Upper lobe of left lung (tissue), 6 donors: ENCODE results near the gene SYTL1. TPM values are rescaled to one million over a fixed set of nuclear protein-coding genes. Genes with fewer than 3 reads are reported as not detected.

Experiments
- ATAC-seq, 2 donors: fragments of 200-7000 bp; cut with Tn5 transposase; one replicate each; pipeline ENCODE4 v1.9.1; 2022; ENCODE audit warnings: mild to moderate bottlenecking in 2 of 2, moderate library complexity in 2 of 2; ENCODE audit not compliant: low FRiP score in 2 of 2
- DNase-seq, 2 donors: peaks; one replicate each; pipeline ENCODE4 v3.0.0-alpha.2; 2019 to 2020
- H3K27ac ChIP-seq, 4 donors: fragments of 200-600 bp; sonication (generic); one replicate each; pipeline ENCODE4 v1.5.1; 2016 to 2019
- H3K27me3 ChIP-seq, 4 donors: fragments of 200-600 bp; sonication (generic); one replicate each; pipeline ENCODE4 v1.5.1; 2017 to 2019
- H3K36me3 ChIP-seq, 4 donors: fragments of 200-600 bp; sonication (generic); one replicate each; pipeline ENCODE4 v1.5.1; 2016 to 2019
- H3K4me1 ChIP-seq, 4 donors: fragments of 200-600 bp; sonication (generic); one replicate each; pipeline ENCODE4 v1.5.1; 2018 to 2019
- H3K4me3 ChIP-seq, 4 donors: fragments of 200-600 bp; sonication (generic); one replicate each; pipeline ENCODE4 v1.5.1; 2017 to 2019; ENCODE audit warnings: mild to moderate bottlenecking in 2 of 4, moderate library complexity in 1 of 4
- H3K9me3 ChIP-seq, 4 donors: fragments of 200-600 bp; sonication (generic); one replicate each; pipeline ENCODE4 v1.5.1; 2018 to 2019
- EP300 ChIP-seq, 4 donors: sonication (generic); formaldehyde crosslinking; IDR thresholded peaks; one replicate each; pipeline ENCODE4 v1.5.1; 2017; ENCODE audit warnings: antibody characterized with exemption in 4 of 4, control low read depth in 2 of 4
- POLR2A ChIP-seq, 4 donors: fragments of 450-650 bp; IDR thresholded peaks; one replicate each; pipeline ENCODE4 v1.5.1; 2016 to 2017; ENCODE audit warnings: antibody characterized with exemption in 4 of 4, mild to moderate bottlenecking in 2 of 4
- POLR2AphosphoS5 ChIP-seq, 2 donors: sonication (generic); formaldehyde crosslinking; IDR thresholded peaks; one replicate each; pipeline ENCODE4 v1.5.1; 2017; ENCODE audit warnings: antibody characterized with exemption in 2 of 2
- WGBS, 2 donors: methylation state at CpG; one replicate each; pipeline ENCODE4 v1.1.5; 2017 to 2018; 5-methylcytosine and 5-hydroxymethylcytosine counted together
- total RNA-seq, 6 donors: library from RNA; depleted of rRNA in 4 of 6; stranded (reverse); fragments of >200 nt in 4 of 6; gene quantifications; one replicate each; pipeline versions ENCODE4 v1.1.0 to v1.2.1, GENCODE V29; 2016 to 2021
- TF ChIP-seq, protein P1 (sequence below), 6 experiments: fragments of 450-650 bp in 4 of 6; fragments of 200-600 bp in 2 of 6; sonication (generic) in 2 of 6; IDR thresholded peaks; one replicate each; pipeline ENCODE4 v1.5.1; 2016 to 2019; ENCODE audit warnings: antibody characterized with exemption in 6 of 6
- donor health status: DM: no; HTN: no; CAD: no; lungs with moderate emphysema.
- donor health status: DM: no; HTN: yes; CAD: no; lungs with severe emphysema.

The SYTL1 gene
- total RNA-seq, 6 donors from 2014 or later, result 28.7 to 74.4 (median 44.1) TPM

DNA sequence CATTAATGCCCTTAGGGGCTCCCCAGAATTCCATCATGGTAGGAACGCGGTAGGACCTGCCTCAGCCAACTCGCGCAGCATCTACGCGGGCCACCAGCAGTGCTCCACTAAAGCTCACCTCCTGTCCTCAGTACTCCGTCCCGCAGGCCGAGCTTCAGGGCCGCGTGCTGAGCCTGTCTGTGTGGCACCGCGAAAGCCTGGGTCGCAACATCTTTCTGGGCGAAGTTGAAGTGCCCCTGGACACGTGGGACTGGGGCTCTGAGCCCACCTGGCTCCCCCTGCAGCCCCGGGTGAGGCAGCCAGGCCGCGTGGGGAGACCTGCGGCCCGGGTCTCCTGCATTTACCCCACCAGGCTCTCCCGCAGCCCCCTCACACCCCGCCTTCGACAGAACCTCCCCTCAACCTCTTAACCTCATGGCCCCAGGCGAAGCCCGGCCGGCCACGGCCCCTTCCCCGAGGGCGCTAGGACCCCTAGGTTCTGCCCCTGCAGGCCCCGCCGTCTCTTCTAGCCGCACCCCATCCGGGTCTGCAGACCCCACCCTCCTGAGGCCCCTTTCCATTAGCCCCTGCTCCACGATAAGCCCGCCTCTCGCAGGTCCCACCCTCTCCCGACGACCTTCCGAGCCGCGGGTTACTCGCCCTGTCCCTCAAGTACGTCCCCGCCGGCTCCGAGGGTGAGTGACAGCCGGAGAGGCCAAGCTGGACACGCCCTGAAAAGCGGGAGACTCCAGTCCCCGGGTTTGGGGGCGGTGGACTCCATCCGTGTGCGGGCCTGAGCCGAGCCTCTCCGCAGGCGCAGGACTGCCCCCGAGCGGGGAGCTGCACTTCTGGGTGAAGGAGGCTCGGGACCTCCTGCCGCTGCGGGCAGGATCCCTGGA, 9.1 kb downstream of the SYTL1 start:
- Histone ChIP-seq H3K4me3 (peak overlapping the region in 1 of 4 donors; percentile 2), H3K4me1 (peaks cover 19 to 33% (median 30%) of the 10 kb centered on the region in 4 donors), H3K27me3 (no peaks in the 10 kb centered on the region), H3K27ac (peak overlapping the region in 1 of 4 donors; percentile 21), H3K36me3 (peaks cover 9 to 45% (median 31%) of the 10 kb centered on the region in 4 donors), H3K9me3 (no peaks in the 10 kb centered on the region)
- ATAC-seq (peak in 1 of 2 donors; percentile 20), DNase-seq (peak; percentile 63 to 85)
- 64 to 69% methylated on average over 45 to 58 of the region's 62 CpGs for WGBS, 2 donors
- no peak for TF ChIP-seq POLR2AphosphoS5 (IDR thresholded peaks at IDR 0.05)
- no peak for TF ChIP-seq POLR2A (IDR thresholded peaks at IDR 0.05)
- TF ChIP-seq EP300 (IDR thresholded peaks at IDR 0.05), result no peak
- TF ChIP-seq, protein P1, sequence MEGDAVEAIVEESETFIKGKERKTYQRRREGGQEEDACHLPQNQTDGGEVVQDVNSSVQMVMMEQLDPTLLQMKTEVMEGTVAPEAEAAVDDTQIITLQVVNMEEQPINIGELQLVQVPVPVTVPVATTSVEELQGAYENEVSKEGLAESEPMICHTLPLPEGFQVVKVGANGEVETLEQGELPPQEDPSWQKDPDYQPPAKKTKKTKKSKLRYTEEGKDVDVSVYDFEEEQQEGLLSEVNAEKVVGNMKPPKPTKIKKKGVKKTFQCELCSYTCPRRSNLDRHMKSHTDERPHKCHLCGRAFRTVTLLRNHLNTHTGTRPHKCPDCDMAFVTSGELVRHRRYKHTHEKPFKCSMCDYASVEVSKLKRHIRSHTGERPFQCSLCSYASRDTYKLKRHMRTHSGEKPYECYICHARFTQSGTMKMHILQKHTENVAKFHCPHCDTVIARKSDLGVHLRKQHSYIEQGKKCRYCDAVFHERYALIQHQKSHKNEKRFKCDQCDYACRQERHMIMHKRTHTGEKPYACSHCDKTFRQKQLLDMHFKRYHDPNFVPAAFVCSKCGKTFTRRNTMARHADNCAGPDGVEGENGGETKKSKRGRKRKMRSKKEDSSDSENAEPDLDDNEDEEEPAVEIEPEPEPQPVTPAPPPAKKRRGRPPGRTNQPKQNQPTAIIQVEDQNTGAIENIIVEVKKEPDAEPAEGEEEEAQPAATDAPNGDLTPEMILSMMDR (IDR thresholded peaks at IDR 0.05), result no peak

DNA sequence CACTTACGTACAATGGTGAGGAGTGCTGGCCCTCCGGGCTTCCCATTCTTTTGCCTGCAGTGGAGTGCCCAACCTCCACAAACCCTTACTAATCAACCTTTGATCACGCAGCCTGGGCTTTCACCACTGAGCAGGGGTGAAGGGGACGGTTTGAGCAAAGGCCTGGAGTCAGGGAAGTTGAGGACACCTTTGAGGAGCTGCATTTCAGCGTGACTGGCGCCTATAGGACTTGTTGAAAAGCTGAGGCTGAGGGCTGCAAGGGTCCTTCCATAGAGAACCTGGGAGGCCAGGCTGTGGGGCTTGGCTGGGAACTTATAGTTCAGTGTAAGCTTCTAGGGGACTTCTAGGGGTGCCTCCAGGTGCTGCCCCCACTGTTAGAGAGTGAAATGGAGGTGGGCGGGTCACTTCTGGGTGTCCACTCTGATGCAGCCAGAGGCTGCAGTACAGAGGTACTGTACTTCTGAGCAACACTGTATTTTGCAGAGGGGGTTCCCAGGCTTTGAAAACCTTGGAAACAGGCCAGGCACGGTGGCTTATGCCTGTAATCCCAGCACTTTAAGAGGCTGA, 9.8 kb downstream of the SYTL1 start:
- peaks cover 19 to 33% (median 30%) of the 10 kb centered on the region in 4 donors for H3K4me1 ChIP-seq
- TF ChIP-seq, protein P1 (IDR thresholded peaks at IDR 0.05), result no peak
- TF ChIP-seq EP300 (IDR thresholded peaks at IDR 0.05) (no peak), POLR2AphosphoS5 (IDR thresholded peaks at IDR 0.05) (no peak), POLR2A (IDR thresholded peaks at IDR 0.05) (no peak)
- no peaks in the 10 kb centered on the region for H3K27me3 ChIP-seq
- no peaks in the 10 kb centered on the region for H3K9me3 ChIP-seq
- peak overlapping the region in 1 of 4 donors; percentile 21 for H3K27ac ChIP-seq
- 78 to 100% methylated on average over 3 to 8 of the region's 8 CpGs for WGBS, 2 donors
- ATAC-seq (no peak), DNase-seq (no peak)
- H3K4me3 ChIP-seq, result peak overlapping the region in 1 of 4 donors; percentile 2
- H3K36me3 ChIP-seq, result peaks cover 9 to 52% (median 38%) of the 10 kb centered on the region in 4 donors

DNA sequence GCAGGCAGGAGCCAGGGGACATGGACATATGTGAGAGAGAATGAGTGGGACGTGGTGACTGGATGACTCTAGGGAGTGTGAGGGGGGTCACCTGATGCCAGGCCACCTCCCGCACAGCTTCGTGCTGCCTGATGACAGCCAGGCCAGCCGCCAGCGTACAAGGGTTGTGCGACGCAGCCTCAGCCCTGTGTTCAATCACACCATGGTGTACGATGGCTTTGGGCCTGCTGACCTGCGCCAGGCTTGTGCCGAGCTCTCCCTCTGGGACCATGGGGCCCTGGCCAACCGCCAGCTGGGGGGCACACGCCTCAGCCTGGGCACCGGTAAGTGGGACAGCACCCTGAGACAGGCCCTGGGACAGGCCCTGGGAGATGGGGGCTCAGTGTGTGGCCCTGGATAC, 11.3 kb downstream of the SYTL1 start:
- H3K36me3 ChIP-seq, result peaks cover 16 to 67% (median 53%) of the 10 kb centered on the region in 4 donors
- no peaks in the 10 kb centered on the region for H3K9me3 ChIP-seq
- no peaks in the 10 kb centered on the region for H3K27me3 ChIP-seq
- H3K27ac ChIP-seq, result no peak overlapping the region
- TF ChIP-seq EP300 (IDR thresholded peaks at IDR 0.05), result no peak
- TF ChIP-seq POLR2AphosphoS5 (IDR thresholded peaks at IDR 0.05), result no peak
- TF ChIP-seq, protein P1 (IDR thresholded peaks at IDR 0.05), result no peak
- no peak for TF ChIP-seq POLR2A (IDR thresholded peaks at IDR 0.05)
- no peak overlapping the region for H3K4me3 ChIP-seq
- WGBS, 2 donors, result 92 to 94% methylated on average over 7 to 9 of the region's 13 CpGs
- ATAC-seq (no peak), DNase-seq (peak in 1 of 2 donors; percentile 79)
- H3K4me1 ChIP-seq, result peaks cover 31 to 44% (median 37%) of the 10 kb centered on the region in 4 donors

DNA sequence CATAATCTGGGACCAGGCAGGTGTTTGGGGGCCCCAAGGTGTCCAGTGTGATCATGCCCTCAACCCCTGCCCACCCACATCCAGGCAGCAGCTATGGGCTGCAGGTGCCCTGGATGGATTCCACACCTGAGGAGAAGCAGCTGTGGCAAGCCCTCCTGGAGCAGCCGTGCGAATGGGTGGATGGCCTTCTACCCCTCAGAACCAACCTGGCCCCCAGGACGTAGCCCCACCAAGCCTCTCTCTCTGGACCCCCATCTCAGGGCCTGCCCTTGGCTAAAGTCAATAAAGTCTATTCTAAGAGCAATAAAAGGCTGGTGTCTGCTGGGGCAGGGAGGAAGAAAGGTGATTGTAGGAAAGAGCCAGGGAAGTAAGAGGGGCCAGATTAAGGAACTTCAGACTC, 11.8 kb downstream of the SYTL1 start:
- Histone ChIP-seq H3K27ac (no peak overlapping the region), H3K4me3 (no peak overlapping the region), H3K4me1 (peaks cover 30 to 43% (median 36%) of the 10 kb centered on the region in 4 donors), H3K36me3 (peaks cover 16 to 72% (median 58%) of the 10 kb centered on the region in 4 donors), H3K27me3 (no peaks in the 10 kb centered on the region), H3K9me3 (no peaks in the 10 kb centered on the region)
- 94 to 100% methylated on average over 3 of the region's 3 CpGs for WGBS, 2 donors
- TF ChIP-seq POLR2A (IDR thresholded peaks at IDR 0.05) (no peak), POLR2AphosphoS5 (IDR thresholded peaks at IDR 0.05) (no peak), EP300 (IDR thresholded peaks at IDR 0.05) (no peak)
- ATAC-seq (no peak), DNase-seq (no peak)

DNA sequence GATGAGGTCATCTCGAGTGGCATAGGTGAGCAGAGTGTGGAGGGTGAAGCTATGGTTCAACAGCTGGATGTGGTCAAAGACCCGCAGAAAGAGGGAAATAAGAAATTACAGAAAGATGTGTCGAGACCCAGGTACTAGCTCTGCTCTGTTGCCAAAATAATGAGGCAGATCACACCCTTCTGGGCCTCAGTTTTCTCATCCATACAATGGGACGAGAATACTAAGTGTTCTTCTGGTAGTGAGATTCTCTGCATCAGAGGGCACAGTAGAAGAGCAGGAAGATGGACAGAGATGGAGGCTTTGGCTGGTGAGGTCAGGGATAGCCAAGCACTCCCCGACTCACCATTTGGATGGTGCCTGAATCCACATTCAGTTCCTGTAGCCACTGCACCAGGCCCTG, 13.9 kb downstream of the SYTL1 start:
- no peak for ATAC-seq
- H3K27ac ChIP-seq, result no peak overlapping the region
- 90 to 94% methylated on average over 5 of the region's 5 CpGs for WGBS, 2 donors
- no peak for TF ChIP-seq EP300 (IDR thresholded peaks at IDR 0.05)
- TF ChIP-seq, protein P1 (IDR thresholded peaks at IDR 0.05), result no peak
- TF ChIP-seq POLR2A (IDR thresholded peaks at IDR 0.05), result no peak
- no peak for TF ChIP-seq POLR2AphosphoS5 (IDR thresholded peaks at IDR 0.05)
- H3K4me1 ChIP-seq, result peaks cover 12 to 27% (median 23%) of the 10 kb centered on the region in 4 donors
- no peaks in the 10 kb centered on the region for H3K27me3 ChIP-seq
- H3K36me3 ChIP-seq, result peaks cover 25 to 88% (median 77%) of the 10 kb centered on the region in 4 donors
- no peaks in the 10 kb centered on the region for H3K9me3 ChIP-seq
- no peak overlapping the region for H3K4me3 ChIP-seq
- DNase-seq, result no peak
